GM18507 (cell line): ENCODE measurements around the gene ZNF441.

Experiments
- DNase-seq: peaks from one replicate; pipeline ENCODE4 v3.0.0; 2011; ENCODE audit warnings: low read depth; ENCODE audit not compliant: insufficient read length; ENCODE audit errors: extremely low spot score
- FAIRE-seq: peaks from 2 replicates; lab custom pipeline; 2011; peaks lifted over from hg19 to GRCh38; lab: Jason Lieb, UNC

Gene ZNF441

DNA sequence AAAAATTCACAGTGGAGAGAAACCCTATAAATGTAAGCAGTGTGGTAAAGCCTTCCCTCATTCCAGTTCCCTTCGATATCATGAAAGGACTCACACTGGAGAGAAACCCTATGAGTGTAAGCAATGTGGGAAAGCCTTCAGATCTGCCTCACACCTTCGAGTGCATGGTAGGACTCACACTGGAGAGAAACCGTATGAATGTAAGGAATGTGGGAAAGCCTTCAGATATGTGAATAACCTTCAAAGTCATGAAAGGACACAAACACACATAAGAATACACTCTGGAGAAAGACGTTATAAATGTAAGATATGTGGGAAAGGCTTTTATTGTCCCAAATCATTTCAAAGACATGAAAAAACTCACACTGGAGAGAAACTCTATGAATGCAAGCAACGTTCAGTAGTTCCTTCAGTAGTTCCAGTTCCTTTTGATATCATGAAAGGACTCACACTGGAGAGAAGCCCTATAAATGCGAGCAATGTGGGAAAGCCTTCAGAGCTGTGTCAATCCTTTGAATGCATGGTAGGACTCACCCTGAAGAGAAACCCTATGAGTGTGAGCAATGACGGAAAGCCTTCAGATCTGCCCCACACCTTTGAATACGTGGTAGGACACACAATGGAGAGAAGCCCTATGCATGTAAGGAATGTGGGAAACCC lies 65.6 kb downstream of the ZNF441 start:
- FAIRE-seq: no peak
- no peak for DNase-seq

DNA sequence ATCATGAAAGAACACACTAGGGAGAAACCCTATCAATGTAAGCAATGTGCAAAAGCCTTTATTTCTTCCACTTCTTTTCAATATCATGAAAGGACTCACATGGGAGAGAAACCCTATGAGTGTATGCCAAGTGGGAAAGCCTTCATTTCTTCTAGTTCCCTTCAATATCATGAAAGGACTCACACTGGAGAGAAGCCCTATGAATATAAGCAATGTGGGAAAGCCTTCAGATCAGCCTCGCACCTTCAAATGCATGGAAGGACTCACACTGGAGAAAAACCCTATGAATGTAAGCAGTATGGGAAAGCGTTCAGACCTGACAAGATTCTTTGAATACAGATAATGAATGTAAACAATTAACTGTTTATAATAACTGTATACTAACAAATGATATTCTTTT lies 66.7 kb downstream of the ZNF441 start:
- DNase-seq: no peak
- FAIRE-seq: no peak
